T-helper 1 cell (primary cell): ENCODE measurements around the gene GRIK4.
"Not testable (repeated sequence)": the region's sequence is repeated elsewhere in the genome, so short reads cannot be mapped to it uniquely, and the experiment has no call there.

Experiments
- DNase-seq, 5 donors: peaks; one replicate each; pipeline ENCODE4 v3.0.0-alpha.2; 2012 to 2020

GRIK4 gene

GRCh38 chr11:120750647-120751549 is 239.3 kb downstream of the GRIK4 start:
- no peak for DNase-seq

GRCh38 chr11:120751550-120751949 is 240.0 kb downstream of the GRIK4 start:
- no peak for DNase-seq

GRCh38 chr11:120752668-120753067 is 241.1 kb downstream of the GRIK4 start:
- DNase-seq: no peak

GRCh38 chr11:120756931-120757330 is 245.4 kb downstream of the GRIK4 start:
- no peak for DNase-seq

GRCh38 chr11:120759046-120759445 is 247.5 kb downstream of the GRIK4 start:
- DNase-seq: no peak

GRCh38 chr11:120765710-120766109 is 254.2 kb downstream of the GRIK4 start:
- DNase-seq: not testable (repeated sequence)

- DNase-seq: no peak
These were observed 254.8 kb downstream of the GRIK4 start for GRCh38 chr11:120766318-120766717.

- no peak for DNase-seq
These were observed 257.4 kb downstream of the GRIK4 start for GRCh38 chr11:120768949-120769348.

GRCh38 chr11:120769906-120770305 is 258.4 kb downstream of the GRIK4 start:
- no peak for DNase-seq

- DNase-seq: no peak
These were observed 260.1 kb downstream of the GRIK4 start for GRCh38 chr11:120771551-120772060.

GRCh38 chr11:120773501-120774031 is 262.0 kb downstream of the GRIK4 start:
- DNase-seq: no peak

- no peak for DNase-seq
These were observed 263.2 kb downstream of the GRIK4 start for GRCh38 chr11:120774591-120775386.

- DNase-seq: no peak
These were observed 264.7 kb downstream of the GRIK4 start for GRCh38 chr11:120775986-120776951.

GRCh38 chr11:120778685-120779490 is 267.3 kb downstream of the GRIK4 start:
- DNase-seq: no peak

- DNase-seq: no peak
These were observed 268.7 kb downstream of the GRIK4 start for GRCh38 chr11:120780239-120780638.

GRCh38 chr11:120781486-120782120 is 270.1 kb downstream of the GRIK4 start:
- DNase-seq: no peak

GRCh38 chr11:120784566-120785251 is 273.2 kb downstream of the GRIK4 start:
- DNase-seq: no peak

- no peak for DNase-seq
These were observed 274.0 kb downstream of the GRIK4 start for GRCh38 chr11:120785576-120785975.

GRCh38 chr11:120786206-120786735 is 274.7 kb downstream of the GRIK4 start:
- DNase-seq: no peak

- DNase-seq: not testable (repeated sequence)
These were observed 275.7 kb downstream of the GRIK4 start for GRCh38 chr11:120787224-120787623.
